Right lobe of liver (tissue), 6 donors: ENCODE data around the gene NPPB. TPM values are rescaled to one million over a fixed set of nuclear protein-coding genes. Genes with fewer than 3 reads are reported as not detected.

ENCODE experiments used
- ATAC-seq, 4 donors: fragments of 200-7000 bp; cut with Tn5 transposase; one replicate each; pipeline ENCODE4 v1.9.1; 2020; ENCODE audit warnings: mild to moderate bottlenecking in 4 of 4, moderate library complexity in 4 of 4
- DNase-seq, 3 donors: peaks; one replicate each; pipeline ENCODE4 v3.0.0-alpha.2; 2020
- H3K27ac ChIP-seq, 3 donors: fragments of 200-600 bp; one replicate each; pipeline ENCODE4 v1.8.0; 2022
- H3K27me3 ChIP-seq, 2 donors: fragments of 200-600 bp; one replicate each; pipeline ENCODE4 v1.8.0; 2022
- H3K36me3 ChIP-seq, 4 donors: fragments of 200-600 bp; sonication (generic) in 1 of 4; one replicate each; pipeline versions ENCODE4 v1.5.1 to v1.8.0; 2017 to 2022; ENCODE audit warnings: control low read depth in 1 of 4
- H3K4me1 ChIP-seq, 4 donors: fragments of 200-600 bp; sonication (generic) in 1 of 4; one replicate each; pipeline versions ENCODE4 v1.5.1 to v1.8.0; 2017 to 2022; ENCODE audit warnings: control low read depth in 1 of 4
- H3K4me3 ChIP-seq, 3 donors: fragments of 200-600 bp; one replicate each; pipeline ENCODE4 v1.8.0; 2022
- H3K9me3 ChIP-seq, 4 donors: fragments of 200-600 bp; sonication (generic) in 1 of 4; one replicate each; pipeline versions ENCODE4 v1.5.1 to v1.8.0; 2017 to 2022; ENCODE audit warnings: control low read depth in 1 of 4
- POLR2A ChIP-seq: fragments of 450-650 bp; IDR thresholded peaks from one replicate; pipeline ENCODE4 v1.6.1; 2017; ENCODE audit warnings: antibody characterized with exemption, mild to moderate bottlenecking
- WGBS: methylation state at CpG from one replicate; pipeline ENCODE4 v1.1.6; 2018; ENCODE audit warnings: low coverage, low lambda C conversion rate; ENCODE audit not compliant: insufficient coverage; ENCODE audit errors: missing lambda C conversion rate; 5-methylcytosine and 5-hydroxymethylcytosine counted together
- intact Hi-C, 2 donors: fragments of 100-400 bp; cut with DNase I; formaldehyde crosslinking; loops; one replicate each; pipeline versions ENCODE4 v1.11.2 to v1.14.1; 2022
- long read RNA-seq: library from polyadenylated mRNA; unstranded; transcript quantifications from one replicate; pipeline ENCODE4 v2.0.0, GENCODE V29; 2019
- total RNA-seq, 6 experiments: library from RNA; depleted of rRNA in 2 of 6; stranded (reverse); fragments of >200 nt in 2 of 6; fragmentation: NEBNext Ultra II Directional in 3 of 6; extraction: Animal tissue kit (Norgen Biotek cat#: 25700) in 3 of 6; gene quantifications; one replicate each; pipeline versions ENCODE4 v1.1.0 to v1.2.4, GENCODE V29; 2016 to 2023
- TF ChIP-seq, protein P1 (sequence below), 4 donors: fragments of 200-600 bp in 3 of 4; fragments of 450-650 bp in 1 of 4; IDR thresholded peaks; one replicate each; pipeline versions ENCODE4 v1.5.1 to v1.8.0; 2016 to 2022; ENCODE audit warnings: antibody characterized with exemption in 4 of 4, mild to moderate bottlenecking in 2 of 4
- donor health status: DM: no; HTN: yes; CAD: no.
- donor health status: DM: no; HTN: no; CAD: no.
- donor health status: DM: no; HTN: no; CAD: no.
- donor health status: DM: no; HTN: yes; CAD: no.
- donor health status: DM: no; HTN: yes; CAD: no.

The NPPB gene
- total RNA-seq: under 1 TPM in 1 of 6 experiments, not detected in 5; 0.44 TPM
- long read RNA-seq: 0 reads

- no peak within 1 kb of the TSS for H3K27ac ChIP-seq
- no peak for DNase-seq
- TF ChIP-seq, protein P1, sequence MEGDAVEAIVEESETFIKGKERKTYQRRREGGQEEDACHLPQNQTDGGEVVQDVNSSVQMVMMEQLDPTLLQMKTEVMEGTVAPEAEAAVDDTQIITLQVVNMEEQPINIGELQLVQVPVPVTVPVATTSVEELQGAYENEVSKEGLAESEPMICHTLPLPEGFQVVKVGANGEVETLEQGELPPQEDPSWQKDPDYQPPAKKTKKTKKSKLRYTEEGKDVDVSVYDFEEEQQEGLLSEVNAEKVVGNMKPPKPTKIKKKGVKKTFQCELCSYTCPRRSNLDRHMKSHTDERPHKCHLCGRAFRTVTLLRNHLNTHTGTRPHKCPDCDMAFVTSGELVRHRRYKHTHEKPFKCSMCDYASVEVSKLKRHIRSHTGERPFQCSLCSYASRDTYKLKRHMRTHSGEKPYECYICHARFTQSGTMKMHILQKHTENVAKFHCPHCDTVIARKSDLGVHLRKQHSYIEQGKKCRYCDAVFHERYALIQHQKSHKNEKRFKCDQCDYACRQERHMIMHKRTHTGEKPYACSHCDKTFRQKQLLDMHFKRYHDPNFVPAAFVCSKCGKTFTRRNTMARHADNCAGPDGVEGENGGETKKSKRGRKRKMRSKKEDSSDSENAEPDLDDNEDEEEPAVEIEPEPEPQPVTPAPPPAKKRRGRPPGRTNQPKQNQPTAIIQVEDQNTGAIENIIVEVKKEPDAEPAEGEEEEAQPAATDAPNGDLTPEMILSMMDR (IDR thresholded peaks at IDR 0.05): no peak
- no peak for TF ChIP-seq POLR2A
- intact Hi-C loops: no loop called here
- no peaks in the 10 kb centered on the region for H3K36me3 ChIP-seq
- peaks cover 10 to 16% of the 10 kb centered on the region in 2 donors for H3K27me3 ChIP-seq
- no peak for ATAC-seq
- 21% methylated on average over 9 of the region's 16 CpGs for WGBS
- H3K4me3 ChIP-seq: no peak within 1 kb of the TSS
- H3K4me1 ChIP-seq: peaks cover 0 to 3% (median 0%) of the 10 kb centered on the region in 4 donors
- no peaks in the 10 kb centered on the region for H3K9me3 ChIP-seq
Measured at GRCh38 chr1:11858613-11858967, at the start of gene NPPB. NPPB (minus strand) TSS chr1:11858945; CDS start chr1:11858833, 112 bp downstream.

GRCh38 chr1:11908095-11908675 lies 49.4 kb upstream of the NPPB start:
- intact Hi-C loops: no loop called here
- DNase-seq (peak in 1 of 3 donors; percentile 75), ATAC-seq (peak; percentile 69 to 82 (median 78))
- Histone ChIP-seq H3K4me1 (peaks cover 0 to 4% (median 0%) of the 10 kb centered on the region in 4 donors), H3K4me3 (peak overlapping the region; percentile 51 to 63 (median 61)), H3K9me3 (no peaks in the 10 kb centered on the region), H3K27ac (peak overlapping the region; percentile 92 to 97 (median 96)), H3K36me3 (no peaks in the 10 kb centered on the region), H3K27me3 (no peaks in the 10 kb centered on the region)
- 0% methylated on average over 16 of the region's 24 CpGs for WGBS
- peak; percentile 99 for TF ChIP-seq POLR2A
- TF ChIP-seq, protein P1 (IDR thresholded peaks at IDR 0.05): no peak

DNA sequence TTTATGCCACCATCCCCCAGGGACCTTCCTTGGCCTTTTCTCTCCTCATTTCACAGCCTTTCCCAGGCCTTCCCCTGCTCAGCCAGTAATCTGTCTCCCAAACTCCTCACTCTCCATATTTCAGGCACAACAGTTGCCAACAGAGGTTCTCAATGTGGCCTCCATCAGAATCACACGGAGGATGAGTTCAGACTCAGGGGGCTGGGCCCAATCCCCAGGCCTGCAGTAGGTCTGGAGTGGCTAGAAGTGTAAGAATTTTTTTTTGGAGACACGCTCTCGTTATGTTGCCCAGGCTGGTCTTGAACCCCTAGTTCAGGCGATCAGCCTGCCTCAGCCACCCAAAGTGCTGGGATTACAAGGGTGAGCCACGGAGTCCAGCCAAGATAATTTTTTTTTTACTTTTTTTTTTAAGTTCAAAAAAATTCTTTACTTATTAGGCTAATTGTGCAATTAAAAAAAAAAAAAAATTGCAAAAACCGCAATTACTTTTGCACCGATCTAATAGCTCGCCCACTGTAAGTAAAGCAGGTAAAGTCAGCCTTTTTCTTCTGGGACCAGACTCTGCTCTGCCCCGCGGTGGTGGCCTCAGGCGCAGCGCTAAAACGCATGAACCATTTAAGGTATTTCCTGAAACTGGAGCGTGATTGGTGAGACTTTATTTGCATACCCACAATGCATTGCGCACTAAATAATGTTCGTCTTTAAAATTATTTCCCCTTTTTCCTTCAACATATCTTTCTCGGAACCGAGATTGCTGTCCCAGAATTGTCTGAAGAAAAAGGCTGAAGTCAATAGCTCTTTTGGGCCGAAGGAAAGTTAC lies 48.7 kb upstream of the NPPB start:
- Histone ChIP-seq H3K36me3 (no peaks in the 10 kb centered on the region), H3K4me3 (no peak overlapping the region), H3K4me1 (no peaks in the 10 kb centered on the region), H3K27me3 (no peaks in the 10 kb centered on the region), H3K9me3 (no peaks in the 10 kb centered on the region), H3K27ac (peak overlapping the region; percentile 92 to 97 (median 96))
- intact Hi-C loops: no loop called here
- ATAC-seq (peak; percentile 81 to 90 (median 86)), DNase-seq (peak; percentile 88 to 93 (median 92))
- 8% methylated on average over 19 of the region's 19 CpGs for WGBS
- TF ChIP-seq, protein P1 (IDR thresholded peaks at IDR 0.05): peak; percentile 81 to 93 (median 85)
- TF ChIP-seq POLR2A: no peak

DNA sequence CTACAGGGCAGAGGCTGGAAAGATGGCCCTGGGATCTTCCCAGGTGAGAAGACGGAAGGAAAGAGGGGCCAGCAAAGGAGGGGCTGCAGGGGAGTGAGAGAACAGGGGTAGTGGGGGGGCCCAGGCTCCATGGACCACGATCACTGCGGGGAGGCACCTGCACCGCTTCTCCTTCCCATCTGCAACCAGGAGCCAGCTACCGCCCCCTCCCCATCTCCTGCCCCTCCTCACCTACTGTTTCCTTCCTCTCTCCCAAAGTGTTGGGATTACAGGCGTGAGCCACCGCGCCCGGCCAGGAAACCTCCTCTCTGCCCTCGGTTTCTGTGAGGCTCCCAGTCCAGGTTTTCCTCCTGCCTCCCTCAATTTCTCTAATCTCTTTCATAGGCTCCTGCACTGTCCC lies 48.1 kb upstream of the NPPB start:
- no peaks in the 10 kb centered on the region for H3K4me1 ChIP-seq
- intact Hi-C loops: no loop called here
- H3K9me3 ChIP-seq: no peaks in the 10 kb centered on the region
- no peak overlapping the region for H3K27ac ChIP-seq
- TF ChIP-seq, protein P1 (IDR thresholded peaks at IDR 0.05): no peak
- TF ChIP-seq POLR2A: no peak
- WGBS: 34% methylated on average over 2 of the region's 10 CpGs
- H3K4me3 ChIP-seq: no peak overlapping the region
- DNase-seq: no peak
- H3K27me3 ChIP-seq: no peaks in the 10 kb centered on the region
- no peak for ATAC-seq
- no peaks in the 10 kb centered on the region for H3K36me3 ChIP-seq
